Measurements from ENCODE around the gene CLEC7A. TPM values are rescaled to one million over a fixed set of nuclear protein-coding genes. Genes with fewer than 3 reads are reported as not detected.

The CLEC7A gene
- total RNA-seq, 1 experiment from 2014 or later: not detected

GRCh38 chr12:10167599-10167998 lies 37.6 kb upstream of the CLEC7A start:
- Mint-ChIP-seq H3K36me3 (ENCODE audit: insufficient read depth, unreplicated experiment) (no peaks in the 10 kb centered on the region), H3K27me3 (ENCODE audit: insufficient read depth, unreplicated experiment) (no peaks in the 10 kb centered on the region), H3K4me3 (ENCODE audit: unreplicated experiment) (no peak overlapping the region), H3K4me1 (ENCODE audit: insufficient read depth, unreplicated experiment) (peaks cover 26% of the 10 kb centered on the region), H3K27ac (ENCODE audit: low read depth, unreplicated experiment) (no peak overlapping the region), H3K9me3 (ENCODE audit: unreplicated experiment) (no peaks in the 10 kb centered on the region)
- no TSS peak for BruUV-seq (replicated peaks)
- ChIA-PET POLR2A (interaction anchor here (1.1 to 2.5 kb wide), 2 partner anchors 15 to 46 kb away, joined by 5 to 11 read pairs; partner anchors contain the start of gene GABARAPL1), CTCF (interaction anchor here (1.1 to 2.7 kb wide), 2 partner anchors 15 to 22 kb away, joined by 4 to 12 read pairs; no protein-coding TSS in a partner anchor)
- peak; percentile 72 for DNase-seq (ENCODE audit: unreplicated experiment)
- TF ChIP-seq CTCF (IDR thresholded peaks at IDR 0.05; ENCODE audit: unreplicated experiment): no peak
- intact Hi-C loops (cut with micrococcal nuclease): no loop called here

GRCh38 chr12:10165421-10165820 lies 35.4 kb upstream of the CLEC7A start:
- Mint-ChIP-seq H3K4me1 (ENCODE audit: insufficient read depth, unreplicated experiment) (peaks cover 21% of the 10 kb centered on the region), H3K27ac (ENCODE audit: low read depth, unreplicated experiment) (no peak overlapping the region), H3K27me3 (ENCODE audit: insufficient read depth, unreplicated experiment) (no peaks in the 10 kb centered on the region), H3K4me3 (ENCODE audit: unreplicated experiment) (no peak overlapping the region), H3K9me3 (ENCODE audit: unreplicated experiment) (no peaks in the 10 kb centered on the region), H3K36me3 (ENCODE audit: insufficient read depth, unreplicated experiment) (no peaks in the 10 kb centered on the region)
- TF ChIP-seq CTCF (IDR thresholded peaks at IDR 0.05; ENCODE audit: unreplicated experiment): no peak
- DNase-seq (ENCODE audit: unreplicated experiment): no peak
- BruUV-seq (replicated peaks): no TSS peak
- intact Hi-C loops (cut with micrococcal nuclease): no loop called here
- CTCF ChIA-PET: interaction anchor here (0.6 to 2.6 kb wide), 2 partner anchors 12 to 209 kb away, joined by 5 to 12 read pairs; no protein-coding TSS in a partner anchor
- POLR2A ChIA-PET: no interaction called here

- no peak overlapping the region for H3K4me3 Mint-ChIP-seq (ENCODE audit: unreplicated experiment)
- H3K9me3 Mint-ChIP-seq (ENCODE audit: unreplicated experiment): no peaks in the 10 kb centered on the region
- intact Hi-C loops (cut with micrococcal nuclease): no loop called here
- no peak for DNase-seq (ENCODE audit: unreplicated experiment)
- ChIA-PET CTCF (interaction anchor here (0.6 to 2.6 kb wide), 3 partner anchors 10 to 1184 kb away, joined by 4 to 12 read pairs (median 7); no protein-coding TSS in a partner anchor), POLR2A (no interaction called here)
- H3K27me3 Mint-ChIP-seq (ENCODE audit: insufficient read depth, unreplicated experiment): no peaks in the 10 kb centered on the region
- BruUV-seq (replicated peaks): no TSS peak
- H3K36me3 Mint-ChIP-seq (ENCODE audit: insufficient read depth, unreplicated experiment): no peaks in the 10 kb centered on the region
- peaks cover 12% of the 10 kb centered on the region for H3K4me1 Mint-ChIP-seq (ENCODE audit: insufficient read depth, unreplicated experiment)
- H3K27ac Mint-ChIP-seq (ENCODE audit: low read depth, unreplicated experiment): no peak overlapping the region
- TF ChIP-seq CTCF (IDR thresholded peaks at IDR 0.05; ENCODE audit: unreplicated experiment): no peak
Observed at GRCh38 chr12:10163084-10163483, 33.1 kb upstream of the CLEC7A start.

- H3K27me3 Mint-ChIP-seq (ENCODE audit: insufficient read depth, unreplicated experiment): no peaks in the 10 kb centered on the region
Observed at GRCh38 chr12:10160617-10161385, 30.8 kb upstream of the CLEC7A start.

More at GRCh38 chr12:10160617-10161385, 30.8 kb upstream of the CLEC7A start:
- Mint-ChIP-seq H3K9me3 (ENCODE audit: unreplicated experiment) (no peaks in the 10 kb centered on the region), H3K4me3 (ENCODE audit: unreplicated experiment) (no peak overlapping the region), H3K4me1 (ENCODE audit: insufficient read depth, unreplicated experiment) (peaks cover 7% of the 10 kb centered on the region), H3K27ac (ENCODE audit: low read depth, unreplicated experiment) (no peak overlapping the region), H3K36me3 (ENCODE audit: insufficient read depth, unreplicated experiment) (no peaks in the 10 kb centered on the region)
- CTCF ChIA-PET: interaction anchor here (0.5 to 11.8 kb wide), 6 partner anchors 10 to 178 kb away, joined by 3 to 255 read pairs (median 6); no protein-coding TSS in a partner anchor
- DNase-seq (ENCODE audit: unreplicated experiment): peak; percentile 49
- POLR2A ChIA-PET: interaction anchor here (0.6 to 2.1 kb wide), 12 partner anchors 9 to 436 kb away, joined by 3 to 9 read pairs (median 4); partner anchors contain the start of gene OLR1
- BruUV-seq (replicated peaks): no TSS peak
- TF ChIP-seq CTCF (IDR thresholded peaks at IDR 0.05; ENCODE audit: unreplicated experiment): no peak
- intact Hi-C loops (cut with micrococcal nuclease): no loop called here

All from MCF 10A (cell line).